ENCODE measurements around the gene SLIT3.
A peak's percentile ranks its signal among the peaks of the same experiment; 100 is the strongest.

Gene SLIT3

DNA sequence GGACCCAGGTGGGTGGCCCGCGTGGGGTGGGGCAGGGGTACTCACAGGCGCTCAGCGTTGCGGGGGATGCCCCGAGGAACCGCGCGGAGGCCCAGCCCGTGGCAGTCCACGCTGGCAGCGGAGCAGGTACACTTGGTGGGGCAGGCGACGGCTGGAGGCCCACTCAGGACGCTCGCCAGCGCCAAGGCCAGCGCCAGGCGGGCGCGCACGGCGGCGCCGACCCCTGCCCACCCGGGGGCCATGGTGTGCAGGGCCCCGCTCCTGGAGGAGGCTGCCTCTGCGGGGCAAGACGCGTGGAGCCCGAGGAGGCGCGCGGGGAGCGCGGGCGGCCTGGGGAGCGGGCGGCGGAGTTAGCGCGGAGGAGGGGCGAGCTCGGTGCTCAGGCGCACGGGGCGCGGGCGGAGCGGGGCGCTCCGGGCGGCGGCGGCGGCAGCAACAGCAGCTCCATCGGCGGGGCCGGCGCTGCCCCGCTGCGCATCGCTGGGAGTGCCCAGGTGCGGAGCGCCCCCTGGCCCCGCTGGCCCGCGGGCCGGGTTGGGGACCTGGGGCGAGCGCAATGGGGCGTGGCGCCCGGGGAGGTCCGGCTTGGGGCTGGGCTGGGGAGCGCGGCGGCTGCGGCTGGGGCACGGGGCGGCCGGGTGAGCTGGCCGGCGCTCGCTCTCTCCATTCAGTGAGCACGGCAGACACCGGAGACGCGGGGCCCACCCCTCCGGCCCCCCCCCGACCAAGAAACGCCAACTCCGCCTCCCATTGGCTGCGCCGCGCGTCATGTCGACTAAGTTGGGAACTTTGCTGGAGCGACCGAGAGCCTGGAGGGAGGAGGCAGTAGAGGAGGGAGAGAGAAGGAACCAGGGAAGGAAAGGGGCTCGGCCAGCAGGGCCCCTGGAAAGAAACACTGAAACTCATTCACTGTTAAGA is at the start of gene SLIT3:
Gene SLIT3 (minus strand): TSS at position 672 of the 918 bp plus-strand sequence. CDS start 430 bp downstream, at position 242.
- DNase-seq: no peak

DNA sequence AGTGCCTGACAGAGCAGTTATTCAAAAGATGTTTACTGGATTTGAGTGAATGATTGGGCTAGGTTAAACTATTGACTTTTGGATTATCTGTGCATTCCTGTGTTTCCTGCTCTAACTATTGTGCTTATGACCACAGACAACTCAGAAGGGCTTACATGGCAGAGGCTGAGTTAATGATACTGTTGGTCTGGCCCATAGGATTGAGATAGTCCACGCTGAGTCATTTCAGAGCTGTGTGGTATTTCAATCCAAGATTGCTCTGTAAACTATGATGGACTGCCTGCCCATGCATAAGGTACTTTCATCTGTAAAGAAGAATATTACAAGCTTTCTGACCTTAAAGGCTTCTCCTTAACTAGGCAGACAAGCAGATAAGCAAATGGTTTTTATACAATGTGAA is 49.1 kb upstream of the SLIT3 start:
- DNase-seq: no peak

DNA sequence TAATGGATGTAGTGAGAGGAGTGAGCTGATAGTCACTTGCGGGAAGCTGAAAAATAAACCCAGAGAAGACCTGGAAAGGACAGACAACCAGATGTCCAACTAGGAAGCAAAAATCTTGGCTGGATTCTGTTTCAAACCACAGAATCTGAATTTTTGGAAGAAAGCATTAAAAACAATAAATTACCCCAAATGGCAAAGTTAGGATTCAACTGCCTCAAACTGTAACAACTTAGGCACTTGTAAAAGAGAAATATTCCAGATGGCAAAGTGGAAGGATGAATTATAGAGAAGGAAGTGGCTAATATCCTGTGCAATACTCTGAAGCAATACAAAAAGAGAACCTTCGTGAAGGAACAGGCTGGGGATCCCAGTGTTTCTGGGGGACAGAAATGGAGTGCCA is 46.8 kb upstream of the SLIT3 start:
- DNase-seq: no peak

DNA sequence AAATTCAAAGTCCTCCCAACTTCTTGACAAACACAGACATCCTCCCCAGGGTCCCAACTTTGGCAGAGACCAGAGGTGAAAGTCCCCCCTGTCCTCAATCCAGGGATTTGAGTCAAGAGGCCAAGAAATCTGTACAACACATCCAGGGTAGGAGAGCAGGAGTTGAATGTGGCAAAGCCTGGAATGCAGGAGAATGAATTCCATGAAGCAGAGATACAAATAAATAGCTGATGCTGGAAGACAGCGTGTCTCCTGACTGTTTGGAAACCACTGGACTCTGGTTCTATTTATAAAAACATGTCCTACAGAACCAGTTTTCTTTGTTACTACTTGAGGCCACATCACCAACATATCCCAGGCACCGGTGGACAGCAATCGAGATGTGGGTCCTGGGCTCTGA is 43.7 kb upstream of the SLIT3 start:
- no peak for DNase-seq

DNA sequence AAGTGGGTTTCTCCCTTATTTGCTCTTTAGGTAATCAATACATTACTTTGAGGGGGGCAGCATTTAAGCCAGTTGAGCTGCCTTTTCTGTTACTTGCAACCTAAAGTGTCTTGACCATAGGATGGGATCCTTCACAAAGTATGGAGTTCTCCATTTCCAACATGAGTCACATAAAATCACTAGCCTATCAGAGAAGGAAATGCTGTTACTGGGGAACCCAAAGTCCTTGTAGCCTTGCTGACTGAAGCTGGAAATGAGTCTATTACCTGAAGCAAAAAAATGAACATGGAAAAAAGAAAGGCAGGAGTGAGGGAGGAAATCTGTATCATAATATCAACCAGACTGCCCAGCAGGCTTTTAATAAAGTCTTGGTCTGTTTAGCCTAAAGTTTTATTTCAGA is 42.8 kb upstream of the SLIT3 start:
- no peak for DNase-seq

DNA sequence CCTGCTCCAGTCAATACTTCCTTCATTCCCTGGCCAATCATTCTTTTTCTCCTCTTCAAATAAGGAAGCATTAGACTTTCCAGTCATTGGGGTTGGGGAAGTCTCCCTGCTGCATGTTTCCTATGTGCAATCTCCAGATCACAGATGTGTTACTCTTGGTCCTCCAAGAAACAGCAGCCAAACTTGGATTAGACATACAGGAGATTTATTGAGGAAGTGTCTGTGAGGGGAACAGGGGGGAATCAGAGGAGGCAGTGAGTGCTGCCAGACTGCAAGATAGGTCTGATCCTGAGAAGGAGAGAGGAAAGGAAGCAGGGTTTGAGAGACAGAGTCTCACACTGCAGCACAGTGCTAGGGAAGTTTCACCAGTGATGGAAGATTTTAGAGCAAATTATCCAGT is 40.6 kb upstream of the SLIT3 start:
- no peak for DNase-seq

DNA sequence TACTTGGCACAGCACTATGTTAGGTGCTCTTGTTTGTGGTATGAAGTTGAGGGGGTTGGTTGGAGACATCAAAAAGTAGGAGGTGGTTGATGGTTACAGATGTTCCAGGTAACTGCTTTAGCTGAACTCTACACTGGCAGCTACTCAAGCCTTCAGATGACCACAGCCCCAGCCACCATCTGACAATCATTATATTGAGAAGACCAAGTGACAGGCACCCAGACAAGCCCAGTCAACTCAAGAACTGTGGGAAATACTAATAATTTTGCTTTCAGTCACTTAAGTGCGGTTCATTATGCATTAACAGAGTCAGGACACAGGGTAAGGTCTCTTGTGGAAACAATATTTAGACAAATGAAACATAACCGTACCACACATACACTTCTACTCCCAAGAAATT is 38.9 kb upstream of the SLIT3 start:
- DNase-seq: no peak

DNA sequence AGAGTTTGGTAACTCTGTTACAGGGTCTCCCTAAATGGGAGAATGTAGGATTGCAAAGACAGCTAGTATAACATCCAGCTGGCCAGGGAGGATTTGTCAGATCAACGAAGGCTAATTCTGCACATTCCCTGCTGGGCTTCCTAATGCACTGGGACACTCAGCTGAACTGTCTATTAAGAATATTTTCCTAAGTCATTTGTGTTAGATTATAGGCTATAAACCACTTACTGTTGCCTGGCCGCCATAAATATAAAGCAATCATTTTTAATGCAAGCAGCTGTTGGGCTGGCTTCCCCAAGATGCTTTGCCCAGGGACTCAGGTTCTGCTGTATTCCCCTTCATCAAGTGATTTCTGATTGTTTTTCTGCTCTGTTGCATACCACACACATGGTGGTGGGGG is 35.3 kb upstream of the SLIT3 start:
- DNase-seq: no peak

DNA sequence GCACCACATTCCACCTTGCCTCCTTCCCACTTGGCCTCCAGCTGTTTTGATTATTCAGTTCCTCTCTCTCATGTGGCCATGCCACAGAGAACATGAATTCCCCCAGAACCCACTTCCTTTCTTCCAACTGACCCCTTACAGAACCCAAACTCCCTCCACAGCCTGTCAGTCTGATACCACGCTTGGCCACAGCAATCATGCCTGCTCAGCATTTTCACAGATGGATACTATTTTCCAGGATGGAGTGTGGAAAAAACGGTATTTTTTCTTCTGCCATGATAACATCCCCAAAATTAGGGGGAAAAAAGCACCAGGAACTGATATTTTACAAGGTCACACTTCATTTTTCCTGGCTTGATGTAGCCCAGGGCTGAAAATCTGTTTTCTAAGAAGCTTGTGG is 34.9 kb upstream of the SLIT3 start:
- DNase-seq: no peak

DNA sequence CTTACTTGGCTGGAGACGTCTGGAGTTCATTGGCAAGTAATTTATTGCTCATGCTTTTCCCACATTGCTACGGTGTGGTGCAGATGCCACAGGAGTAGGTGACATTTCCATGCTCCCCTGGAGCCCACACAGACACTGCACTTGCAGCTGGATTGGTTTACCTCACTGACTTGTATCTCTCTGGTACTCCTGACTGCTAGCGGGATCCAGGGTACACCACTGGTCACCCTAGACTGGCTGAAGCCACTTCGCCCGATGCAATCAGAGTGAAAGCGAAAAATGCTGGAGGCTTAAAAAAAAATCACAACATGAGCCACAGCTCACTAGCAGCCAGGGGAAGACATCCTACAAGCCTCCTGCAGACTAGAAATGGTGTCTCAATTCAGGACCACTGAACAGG is 32.6 kb upstream of the SLIT3 start:
- DNase-seq: no peak

DNA sequence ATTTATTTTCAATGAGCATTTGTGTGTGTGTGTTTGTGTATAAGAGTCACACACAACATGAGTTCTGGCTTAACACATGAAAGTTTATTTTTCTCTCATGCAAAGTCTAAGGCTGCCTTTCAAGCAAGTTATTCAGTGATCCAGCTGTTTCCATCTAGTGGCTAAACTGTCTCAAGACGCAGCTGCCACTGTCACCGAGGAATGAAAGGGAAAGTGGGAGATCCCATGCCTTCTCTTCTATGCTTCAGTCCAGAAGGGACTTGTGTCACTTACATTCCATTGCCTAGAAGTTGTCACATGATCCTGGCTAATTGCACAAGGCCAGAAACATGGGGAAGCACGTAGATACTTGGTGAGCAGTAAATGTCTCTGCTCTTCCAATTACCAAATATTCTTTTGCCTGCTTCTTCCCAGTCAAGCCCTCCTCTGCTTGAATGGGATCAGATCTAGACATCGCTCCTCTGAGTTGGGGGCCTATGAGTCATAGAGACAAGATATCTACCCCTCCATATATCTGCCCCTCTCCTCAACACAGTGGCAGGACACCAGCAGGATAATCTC is 30.4 kb upstream of the SLIT3 start:
- no peak for DNase-seq

DNA sequence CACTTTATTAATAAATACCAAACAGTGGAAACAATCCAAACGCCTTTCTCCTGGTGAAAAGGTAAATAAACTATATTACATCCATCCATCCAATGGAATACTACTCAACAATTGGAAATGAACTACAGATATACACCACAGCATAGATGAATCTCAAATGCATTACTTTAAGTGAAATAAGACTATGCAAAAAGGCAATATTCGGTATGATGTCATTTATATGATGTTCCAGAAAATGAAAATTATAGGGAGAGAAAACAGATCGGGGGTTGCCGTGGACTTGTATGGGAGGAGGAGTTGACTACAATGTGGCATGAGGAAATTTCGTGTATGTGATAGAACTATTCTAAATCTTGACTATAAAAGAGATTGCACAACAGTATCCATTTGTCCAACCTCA is 27.5 kb upstream of the SLIT3 start:
- no peak for DNase-seq

DNA sequence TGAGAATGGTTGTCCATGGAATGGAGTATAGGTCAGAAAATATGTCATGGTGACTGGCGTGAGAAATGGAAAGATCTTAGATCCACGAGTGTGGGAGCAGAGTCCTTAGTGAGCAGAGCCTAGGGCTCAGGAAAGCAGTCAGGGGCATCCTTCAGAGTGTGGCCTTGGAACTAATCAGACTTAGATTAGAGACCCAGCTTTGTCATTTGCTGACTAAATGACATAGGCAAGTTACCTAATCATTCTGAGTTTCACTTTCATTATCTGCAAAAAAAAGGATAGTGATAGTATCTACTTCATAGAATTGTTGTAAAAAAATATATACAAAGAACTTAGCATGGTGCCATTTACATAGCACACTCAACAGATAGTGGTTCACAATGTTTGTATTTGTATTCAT is 24.3 kb upstream of the SLIT3 start:
- DNase-seq: no peak

DNA sequence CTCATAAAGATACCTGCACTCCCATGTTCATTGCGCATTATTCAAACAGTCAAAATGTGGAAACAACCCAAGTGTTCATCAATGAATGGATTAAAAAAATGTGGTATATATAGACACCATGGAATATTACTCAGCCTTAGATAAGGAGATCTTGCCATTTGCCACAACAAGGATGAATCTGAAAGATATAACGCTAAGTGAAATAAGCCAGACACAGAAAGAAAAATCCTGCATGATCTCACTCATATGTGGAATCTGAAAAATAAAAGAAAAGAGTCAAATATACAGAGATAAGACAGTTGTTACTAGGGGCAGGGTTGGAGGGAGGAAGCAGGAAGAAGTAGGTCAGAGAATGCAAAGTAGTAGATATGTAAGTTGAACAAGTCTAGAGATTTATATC is 17.6 kb upstream of the SLIT3 start:
- DNase-seq: no peak

DNA sequence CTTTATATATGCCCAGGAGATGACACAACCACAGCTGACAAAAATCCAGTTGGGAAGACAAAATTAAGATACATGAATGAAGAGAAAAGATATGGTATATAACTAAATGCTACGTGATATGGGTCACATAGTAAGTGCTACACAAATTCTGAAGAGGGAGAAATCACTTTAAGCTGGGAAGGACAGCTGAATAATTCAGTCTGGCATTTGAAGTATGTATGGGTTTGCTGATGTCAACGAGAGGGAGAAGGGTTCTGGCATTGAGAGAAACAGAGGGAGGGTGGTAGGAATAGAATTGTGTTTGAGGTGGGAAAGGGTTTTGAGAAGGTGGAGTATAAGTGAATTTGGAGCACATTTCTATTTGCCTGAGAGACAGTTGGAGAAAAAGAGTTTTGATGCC is 6.7 kb upstream of the SLIT3 start:
- no peak for DNase-seq

DNA sequence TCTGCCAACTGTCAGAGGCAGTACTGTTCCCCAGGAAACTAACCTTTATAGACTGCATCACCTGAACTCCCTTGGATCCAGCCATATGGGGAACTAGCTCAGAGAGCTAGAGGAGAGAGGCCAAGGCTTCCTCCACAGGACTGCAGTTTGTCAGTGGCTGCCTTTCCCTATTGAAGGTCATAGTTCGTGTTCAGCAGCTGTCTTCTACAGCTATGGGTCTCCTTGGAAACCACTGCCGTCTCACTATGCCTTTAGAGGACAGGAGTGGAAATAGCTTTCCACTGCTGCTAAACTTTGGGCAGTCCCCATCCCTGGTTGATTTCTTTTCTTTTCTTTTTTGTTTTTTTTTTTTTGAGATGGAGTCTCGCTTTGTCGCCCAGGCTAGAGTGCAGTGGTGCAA is 4.4 kb upstream of the SLIT3 start:
- no peak for DNase-seq

DNA sequence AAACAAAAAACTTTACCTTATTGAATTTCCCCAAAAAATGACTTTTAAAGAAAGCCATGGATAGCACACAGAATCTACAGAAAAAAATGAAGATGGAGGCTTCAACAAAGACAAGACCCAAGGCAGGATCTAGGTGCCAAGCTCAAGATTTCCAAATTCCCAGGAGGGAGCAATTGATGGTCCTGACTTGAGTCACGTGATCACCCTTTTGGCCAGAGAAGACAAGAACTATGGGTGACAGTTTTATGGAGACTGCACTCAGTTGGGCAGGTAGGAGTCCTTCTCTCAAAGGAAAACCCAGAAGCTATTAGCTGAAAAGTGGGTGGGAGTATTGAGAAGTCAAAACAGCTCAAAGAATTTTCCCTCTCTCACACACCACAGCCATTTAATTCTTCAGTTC is 3.2 kb upstream of the SLIT3 start:
- DNase-seq: no peak

DNA sequence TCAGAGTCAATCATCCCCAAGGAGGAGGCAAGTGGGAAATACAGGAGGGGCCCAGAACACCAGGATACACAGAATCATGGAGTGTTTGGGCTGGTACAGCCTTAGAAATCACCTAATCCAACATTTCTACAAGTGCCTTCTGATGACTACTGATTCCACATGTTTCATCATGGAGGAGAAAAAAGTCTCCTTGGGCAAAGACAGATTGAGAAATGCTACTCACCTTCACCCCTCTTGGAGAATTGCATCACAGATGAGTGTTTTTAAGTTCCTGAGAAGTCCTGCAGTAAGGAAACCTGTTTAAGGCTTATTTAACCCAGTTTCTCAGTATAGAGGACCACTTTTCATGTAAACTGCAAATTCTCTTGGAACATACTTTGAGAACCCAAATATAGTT is 2.2 kb upstream of the SLIT3 start:
- DNase-seq: no peak

DNA sequence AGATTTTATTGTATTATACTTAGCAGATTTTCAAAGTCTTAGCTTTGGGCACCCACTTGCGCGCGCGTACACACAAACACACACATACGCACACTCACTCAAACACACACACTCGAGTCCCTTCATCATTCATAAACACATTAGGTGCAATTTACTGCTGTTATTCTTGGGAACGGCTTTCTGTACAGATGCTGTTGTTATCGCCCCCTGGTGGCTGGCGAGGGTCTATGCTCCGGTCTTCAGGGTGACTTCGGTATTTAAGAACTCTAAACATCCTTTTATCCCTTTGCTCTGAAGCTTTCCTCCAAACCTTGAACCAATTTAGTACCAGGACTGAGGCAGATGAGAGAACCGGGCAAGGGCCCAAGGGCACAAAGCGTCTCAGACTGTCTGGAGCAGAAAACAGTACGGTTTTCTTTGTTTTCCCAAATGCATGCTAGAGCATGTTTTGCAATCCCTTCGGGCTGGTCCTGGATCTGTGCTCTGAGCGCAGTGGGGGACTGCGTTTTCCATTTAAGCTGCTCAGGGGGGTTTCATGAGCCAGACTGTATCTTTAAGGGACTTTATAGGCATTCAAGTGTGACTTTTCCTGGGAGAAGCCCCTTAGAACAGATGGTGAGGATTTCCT is 1.7 kb upstream of the SLIT3 start:
- peak; percentile 12 to 34 for DNase-seq

DNA sequence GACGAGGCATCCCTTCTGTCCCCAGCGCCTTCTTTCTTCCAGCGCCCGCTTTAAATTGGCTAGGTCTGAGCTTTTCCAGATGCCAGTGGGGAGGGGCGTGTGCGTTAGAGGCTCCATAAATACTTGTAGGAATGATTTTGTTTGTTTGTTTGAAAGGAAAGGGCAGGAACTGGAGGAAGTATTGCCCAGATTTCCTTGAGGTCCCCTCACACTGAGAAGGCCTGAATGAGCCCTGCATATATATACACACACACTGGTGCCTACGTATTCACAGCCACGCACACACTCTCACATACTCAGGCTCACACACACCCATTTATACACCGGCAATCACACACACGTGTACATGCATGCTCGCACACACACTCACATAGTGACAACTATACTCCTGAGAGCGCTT is 1.0 kb upstream of the SLIT3 start:
- no peak for DNase-seq

DNA sequence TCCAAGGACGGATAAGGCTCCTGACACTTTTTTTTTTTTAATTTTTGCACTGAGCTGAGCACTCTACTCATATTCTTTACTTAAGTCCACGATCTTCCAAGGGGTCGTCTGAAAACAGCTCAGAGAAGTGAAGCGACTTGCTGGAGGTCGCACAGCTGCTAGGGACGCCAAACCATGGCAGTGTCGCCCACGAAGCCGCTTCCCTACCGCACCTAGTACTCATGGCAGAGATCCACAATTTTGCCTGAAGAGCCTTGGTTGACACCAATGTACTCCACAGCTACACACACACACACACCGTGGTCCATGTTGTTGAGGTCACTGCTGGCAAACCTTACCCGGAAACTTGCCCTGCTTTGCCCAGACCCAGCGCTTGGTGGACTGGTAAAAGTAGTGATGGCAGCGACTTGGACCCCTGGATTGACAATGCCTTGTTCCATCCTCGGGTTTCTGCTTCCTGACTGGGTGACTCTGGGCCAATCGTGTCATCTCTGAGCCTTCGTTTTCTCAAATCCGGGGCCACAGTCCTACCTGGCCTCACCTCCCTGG is 521 bp upstream of the SLIT3 start:
- no peak for DNase-seq

DNA sequence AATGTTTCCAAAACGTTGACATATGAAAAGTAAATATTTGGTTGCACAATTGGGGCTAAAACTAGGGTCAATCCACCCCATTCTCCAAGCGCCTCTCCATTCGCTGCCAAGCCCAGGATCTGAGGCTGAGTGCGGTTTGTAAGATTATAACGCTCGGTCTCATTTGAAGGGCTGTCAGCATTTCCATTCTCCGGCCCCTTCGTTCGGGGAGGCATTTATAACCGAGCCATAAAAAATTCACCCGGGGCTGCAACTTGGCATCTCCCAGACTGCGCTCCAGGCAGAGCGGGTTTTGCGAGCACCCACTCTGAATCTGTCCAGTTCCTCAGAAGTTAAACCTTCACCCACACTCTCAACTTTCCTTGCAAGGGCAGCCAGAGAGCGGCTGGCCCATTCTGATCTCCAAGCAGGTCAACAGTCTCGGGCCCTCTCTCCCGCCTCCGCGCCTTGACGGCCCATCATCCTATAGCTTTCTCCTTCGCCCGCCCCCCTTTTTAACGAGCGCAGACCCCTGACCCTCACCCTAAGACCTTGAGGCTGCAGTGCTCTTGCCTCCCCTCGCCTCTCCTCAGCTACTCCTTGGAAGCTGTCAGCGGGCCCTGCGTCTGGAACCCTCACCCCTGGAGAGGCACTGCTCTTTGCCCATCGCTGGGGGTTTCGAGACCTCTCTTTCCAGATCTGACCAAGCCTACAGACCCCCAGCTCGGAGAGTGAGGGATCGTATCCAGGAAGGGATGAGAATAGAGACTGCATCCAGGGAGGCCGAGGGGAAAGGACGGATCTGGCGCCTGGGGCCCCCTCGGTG is 1.1 kb downstream of the SLIT3 start:
- no peak for DNase-seq

DNA sequence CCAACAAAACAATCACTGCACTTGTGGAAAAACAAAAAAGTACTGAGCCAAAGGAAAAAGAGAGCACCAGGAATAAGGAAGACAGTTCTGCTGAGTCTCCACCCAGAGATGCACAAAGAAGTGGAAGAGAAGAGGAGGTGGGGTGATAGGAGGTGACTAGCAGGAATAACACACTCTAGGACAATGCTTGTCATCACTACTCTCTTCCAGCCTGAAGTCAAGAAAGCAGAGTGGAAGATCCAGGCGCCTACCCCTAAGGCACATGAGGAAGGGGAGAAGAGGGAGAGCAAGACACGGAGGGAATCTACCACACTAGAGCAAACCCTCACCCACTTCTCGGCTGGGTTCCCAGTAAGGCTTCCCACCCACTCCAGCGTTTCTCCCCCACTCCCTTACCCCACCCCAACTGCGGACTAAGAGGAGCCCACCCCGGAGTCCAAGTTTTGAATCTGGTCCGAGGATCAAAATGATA is 1.7 kb downstream of the SLIT3 start:
- DNase-seq: no peak

All from CD4-positive, alpha-beta T cell treated with Interleukin-1 beta for 1 hour (primary cell).